Effector memory CD4-positive, alpha-beta T cell (primary cell): ENCODE measurements around the gene RPA4.

Experiments used
- DNase-seq, 3 donors: peaks; one replicate each; pipeline ENCODE4 v3.0.0-alpha.2; 2020
- H3K27ac ChIP-seq: 2 replicates; pipeline ENCODE4 v1.7.0; 2013; ENCODE audit warnings: mild to moderate bottlenecking, low read length, moderate library complexity; ENCODE audit not compliant: insufficient read depth, poor library complexity, severe bottlenecking
- H3K27me3 ChIP-seq: replicated peaks from 2 replicates; pipeline ENCODE4 v1.7.0; 2013; ENCODE audit warnings: mild to moderate bottlenecking, low read length; ENCODE audit not compliant: insufficient read depth, control insufficient read depth, poor library complexity, severe bottlenecking
- H3K36me3 ChIP-seq: 2 replicates; pipeline ENCODE4 v1.7.0; 2013; ENCODE audit warnings: mild to moderate bottlenecking, low read length, moderate library complexity; ENCODE audit not compliant: control insufficient read depth, insufficient read depth
- H3K4me1 ChIP-seq: 2 replicates; pipeline ENCODE4 v1.7.0; 2013; ENCODE audit warnings: low read length, mild to moderate bottlenecking; ENCODE audit not compliant: control insufficient read depth, insufficient read depth, poor library complexity, severe bottlenecking
- H3K4me3 ChIP-seq: 2 replicates; pipeline ENCODE4 v1.7.0; 2013; ENCODE audit warnings: low read length, low read depth, mild to moderate bottlenecking; ENCODE audit not compliant: insufficient read depth, poor library complexity, severe bottlenecking
- H3K9me3 ChIP-seq: 2 replicates; pipeline ENCODE4 v1.7.0; 2013; ENCODE audit warnings: mild to moderate bottlenecking, low read length, moderate library complexity; ENCODE audit not compliant: control insufficient read depth

The RPA4 gene

GRCh38 chrX:96861218-96861617 is 22.5 kb upstream of the RPA4 start:
- no peak overlapping the region for H3K27ac ChIP-seq
- no peak overlapping the region for H3K4me3 ChIP-seq
- H3K4me1 ChIP-seq: no peaks in the 10 kb centered on the region
- H3K27me3 ChIP-seq: no peaks in the 10 kb centered on the region
- no peaks in the 10 kb centered on the region for H3K9me3 ChIP-seq
- H3K36me3 ChIP-seq: no peaks in the 10 kb centered on the region
- DNase-seq: no peak

GRCh38 chrX:96861661-96862060 is 22.0 kb upstream of the RPA4 start:
- DNase-seq: no peak
- H3K4me1 ChIP-seq: no peaks in the 10 kb centered on the region
- H3K36me3 ChIP-seq: no peaks in the 10 kb centered on the region
- H3K9me3 ChIP-seq: no peaks in the 10 kb centered on the region
- H3K27me3 ChIP-seq: no peaks in the 10 kb centered on the region
- no peak overlapping the region for H3K4me3 ChIP-seq
- H3K27ac ChIP-seq: no peak overlapping the region

- Histone ChIP-seq H3K36me3 (no peaks in the 10 kb centered on the region), H3K27ac (no peak overlapping the region), H3K4me1 (no peaks in the 10 kb centered on the region), H3K27me3 (no peaks in the 10 kb centered on the region), H3K4me3 (no peak overlapping the region), H3K9me3 (no peaks in the 10 kb centered on the region)
- DNase-seq: no peak
Measured at GRCh38 chrX:96884027-96884426, 319 bp downstream of the RPA4 start.

GRCh38 chrX:96889726-96890125 is 6.0 kb downstream of the RPA4 start:
- no peaks in the 10 kb centered on the region for H3K9me3 ChIP-seq
- no peaks in the 10 kb centered on the region for H3K27me3 ChIP-seq
- no peak overlapping the region for H3K4me3 ChIP-seq
- H3K27ac ChIP-seq: no peak overlapping the region
- no peak for DNase-seq
- no peaks in the 10 kb centered on the region for H3K36me3 ChIP-seq
- no peaks in the 10 kb centered on the region for H3K4me1 ChIP-seq

GRCh38 chrX:96906741-96907140 is 23.0 kb downstream of the RPA4 start:
- Histone ChIP-seq H3K36me3 (no peaks in the 10 kb centered on the region), H3K4me3 (no peak overlapping the region), H3K4me1 (no peaks in the 10 kb centered on the region), H3K9me3 (no peaks in the 10 kb centered on the region), H3K27ac (no peak overlapping the region), H3K27me3 (no peaks in the 10 kb centered on the region)
- DNase-seq: no peak

GRCh38 chrX:96907516-96908272 is 24.0 kb downstream of the RPA4 start:
- Histone ChIP-seq H3K36me3 (no peaks in the 10 kb centered on the region), H3K4me3 (no peak overlapping the region), H3K27ac (no peak overlapping the region), H3K9me3 (no peaks in the 10 kb centered on the region), H3K4me1 (no peaks in the 10 kb centered on the region), H3K27me3 (no peaks in the 10 kb centered on the region)
- DNase-seq: no peak

- Histone ChIP-seq H3K4me3 (no peak overlapping the region), H3K27me3 (no peaks in the 10 kb centered on the region), H3K27ac (no peak overlapping the region), H3K4me1 (no peaks in the 10 kb centered on the region), H3K9me3 (no peaks in the 10 kb centered on the region), H3K36me3 (no peaks in the 10 kb centered on the region)
- DNase-seq: no peak
Measured at GRCh38 chrX:96909291-96909690, 25.6 kb downstream of the RPA4 start.

- H3K4me1 ChIP-seq: no peaks in the 10 kb centered on the region
- DNase-seq: no peak
- H3K27ac ChIP-seq: no peak overlapping the region
- H3K4me3 ChIP-seq: no peak overlapping the region
- H3K9me3 ChIP-seq: no peaks in the 10 kb centered on the region
- no peaks in the 10 kb centered on the region for H3K27me3 ChIP-seq
- H3K36me3 ChIP-seq: no peaks in the 10 kb centered on the region
Measured at GRCh38 chrX:96918864-96919263, 35.2 kb downstream of the RPA4 start.

GRCh38 chrX:96919672-96920071 is 36.0 kb downstream of the RPA4 start:
- Histone ChIP-seq H3K36me3 (no peaks in the 10 kb centered on the region), H3K27ac (no peak overlapping the region), H3K27me3 (no peaks in the 10 kb centered on the region), H3K4me1 (no peaks in the 10 kb centered on the region), H3K9me3 (no peaks in the 10 kb centered on the region), H3K4me3 (no peak overlapping the region)
- DNase-seq: no peak

GRCh38 chrX:96924581-96924980 is 40.9 kb downstream of the RPA4 start:
- no peaks in the 10 kb centered on the region for H3K36me3 ChIP-seq
- H3K27ac ChIP-seq: no peak overlapping the region
- no peaks in the 10 kb centered on the region for H3K9me3 ChIP-seq
- DNase-seq: no peak
- H3K27me3 ChIP-seq: no peaks in the 10 kb centered on the region
- no peaks in the 10 kb centered on the region for H3K4me1 ChIP-seq
- H3K4me3 ChIP-seq: no peak overlapping the region
